Body of pancreas (tissue), 4 donors: ENCODE data around the gene CYP8B1. TPM values are rescaled to one million over a fixed set of nuclear protein-coding genes. Genes with fewer than 3 reads are reported as not detected.

Experiments used
- ATAC-seq: fragments of 150-250 bp; one replicate; pipeline ENCODE4 v1.9.1; 2016
- DNase-seq, 4 donors: peaks; one replicate each; pipeline ENCODE4 v3.0.0-alpha.2; 2019
- H3K27ac ChIP-seq, 4 donors: fragments of 200-600 bp; sonication (generic); 1 replicate in 3 of 4; 2 replicates in 1 of 4; pipeline versions ENCODE4 v1.5.1 to v1.6.1; 2016 to 2019; ENCODE audit warnings: mild to moderate bottlenecking in 1 of 4, mixed read lengths in 1 of 4, moderate library complexity in 1 of 4
- H3K27me3 ChIP-seq, 2 donors: fragments of 200-600 bp; sonication (generic); one replicate each; pipeline ENCODE4 v1.6.0; 2016; ENCODE audit warnings: mild to moderate bottlenecking in 1 of 2
- H3K36me3 ChIP-seq, 2 donors: fragments of 200-600 bp; sonication (generic); replicated peaks in 1 of 2; 2 replicates each; pipeline ENCODE4 v1.5.1; 2016; ENCODE audit warnings: low read depth in 2 of 2; ENCODE audit not compliant: insufficient read depth in 1 of 2
- H3K4me1 ChIP-seq: fragments of 200-600 bp; sonication (generic); one replicate; pipeline ENCODE4 v1.6.0; 2016
- H3K4me3 ChIP-seq, 2 donors: fragments of 200-600 bp; sonication (generic); 1 replicate in 1 of 2; 2 replicates in 1 of 2; pipeline ENCODE4 v1.5.1; 2016 to 2019
- H3K9me3 ChIP-seq, 3 donors: fragments of 200-600 bp; sonication (generic); 1 replicate in 2 of 3; 2 replicates in 1 of 3; pipeline ENCODE4 v1.5.1; 2016
- POLR2A ChIP-seq, 3 donors: fragments of 450-650 bp; IDR thresholded peaks; one replicate each; pipeline ENCODE4 v1.6.1; 2016; ENCODE audit warnings: antibody characterized with exemption in 3 of 3, mild to moderate bottlenecking in 2 of 3
- WGBS, 2 donors: methylation state at CpG; one replicate each; pipeline ENCODE4 v1.1.5; 2017; 5-methylcytosine and 5-hydroxymethylcytosine counted together
- intact Hi-C: fragments of 100-400 bp; cut with DNase I; formaldehyde crosslinking; loops from one replicate; pipeline ENCODE4 v1.15.1; 2023
- total RNA-seq, 2 donors: library from RNA; depleted of rRNA; stranded (reverse); fragments of >200 nt; gene quantifications; one replicate each; pipeline ENCODE4 v1.1.0, GENCODE V29; 2016
- TF ChIP-seq, protein P1 (sequence below), 7 experiments: fragments of 450-650 bp in 4 of 7; fragments of 200-600 bp in 3 of 7; sonication (generic) in 3 of 7; IDR thresholded peaks; one replicate each; pipeline ENCODE4 v1.5.1; 2016 to 2019; ENCODE audit warnings: antibody characterized with exemption in 7 of 7

CYP8B1 gene
- total RNA-seq, 2 donors from 2014 or later = not detected

DNA sequence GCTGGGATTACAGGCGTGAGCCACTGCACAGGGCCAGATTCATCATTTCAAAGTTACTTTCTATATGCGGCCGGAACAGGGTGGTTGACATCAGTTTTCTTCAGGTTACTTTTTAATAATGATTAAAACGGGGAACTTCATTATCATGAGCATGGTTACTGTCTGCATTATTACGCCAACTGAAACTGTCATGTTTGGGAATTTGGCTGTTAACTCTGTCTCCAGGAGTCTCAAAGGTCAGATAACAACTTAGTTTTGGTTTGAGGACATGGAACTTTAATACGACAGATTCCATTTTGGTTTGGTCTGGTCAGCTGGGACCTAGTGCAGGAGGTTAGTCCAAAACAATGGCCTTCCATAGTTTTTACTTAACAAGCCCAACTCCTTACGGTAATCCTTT, 8.5 kb downstream of the CYP8B1 start:
- Histone ChIP-seq H3K4me3 (no peak overlapping the region), H3K4me1 (peaks cover 8% of the 10 kb centered on the region), H3K9me3 (no peaks in the 10 kb centered on the region), H3K27ac (no peak overlapping the region), H3K27me3 (no peaks in the 10 kb centered on the region), H3K36me3 (no peaks in the 10 kb centered on the region)
- TF ChIP-seq POLR2A (IDR thresholded peaks at IDR 0.05) = no peak
- TF ChIP-seq, protein P1, sequence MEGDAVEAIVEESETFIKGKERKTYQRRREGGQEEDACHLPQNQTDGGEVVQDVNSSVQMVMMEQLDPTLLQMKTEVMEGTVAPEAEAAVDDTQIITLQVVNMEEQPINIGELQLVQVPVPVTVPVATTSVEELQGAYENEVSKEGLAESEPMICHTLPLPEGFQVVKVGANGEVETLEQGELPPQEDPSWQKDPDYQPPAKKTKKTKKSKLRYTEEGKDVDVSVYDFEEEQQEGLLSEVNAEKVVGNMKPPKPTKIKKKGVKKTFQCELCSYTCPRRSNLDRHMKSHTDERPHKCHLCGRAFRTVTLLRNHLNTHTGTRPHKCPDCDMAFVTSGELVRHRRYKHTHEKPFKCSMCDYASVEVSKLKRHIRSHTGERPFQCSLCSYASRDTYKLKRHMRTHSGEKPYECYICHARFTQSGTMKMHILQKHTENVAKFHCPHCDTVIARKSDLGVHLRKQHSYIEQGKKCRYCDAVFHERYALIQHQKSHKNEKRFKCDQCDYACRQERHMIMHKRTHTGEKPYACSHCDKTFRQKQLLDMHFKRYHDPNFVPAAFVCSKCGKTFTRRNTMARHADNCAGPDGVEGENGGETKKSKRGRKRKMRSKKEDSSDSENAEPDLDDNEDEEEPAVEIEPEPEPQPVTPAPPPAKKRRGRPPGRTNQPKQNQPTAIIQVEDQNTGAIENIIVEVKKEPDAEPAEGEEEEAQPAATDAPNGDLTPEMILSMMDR (IDR thresholded peaks at IDR 0.05) = no peak
- DNase-seq (no peak), ATAC-seq (no peak)
- WGBS, 2 donors = 81 to 89% methylated on average over 7 of the region's 7 CpGs
- intact Hi-C loops = no loop called here

DNA sequence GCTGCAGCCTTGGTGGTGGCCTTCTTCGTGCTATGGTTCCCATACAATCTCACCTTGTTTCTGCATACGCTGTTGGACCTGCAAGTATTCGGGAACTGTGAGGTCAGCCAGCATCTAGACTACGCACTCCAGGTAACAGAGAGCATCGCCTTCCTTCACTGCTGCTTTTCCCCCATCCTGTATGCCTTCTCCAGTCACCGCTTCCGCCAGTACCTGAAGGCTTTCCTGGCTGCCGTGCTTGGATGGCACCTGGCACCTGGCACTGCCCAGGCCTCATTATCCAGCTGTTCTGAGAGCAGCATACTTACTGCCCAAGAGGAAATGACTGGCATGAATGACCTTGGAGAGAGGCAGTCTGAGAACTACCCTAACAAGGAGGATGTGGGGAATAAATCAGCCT, 10.4 kb downstream of the CYP8B1 start:
- no peaks in the 10 kb centered on the region for H3K36me3 ChIP-seq
- H3K9me3 ChIP-seq = no peaks in the 10 kb centered on the region
- H3K27me3 ChIP-seq = no peaks in the 10 kb centered on the region
- H3K4me1 ChIP-seq = no peaks in the 10 kb centered on the region
- no peak overlapping the region for H3K27ac ChIP-seq
- 91 to 94% methylated on average over 8 of the region's 8 CpGs for WGBS, 2 donors
- no peak overlapping the region for H3K4me3 ChIP-seq
- TF ChIP-seq, protein P1 (IDR thresholded peaks at IDR 0.05) = no peak
- TF ChIP-seq POLR2A (IDR thresholded peaks at IDR 0.05) = no peak
- no peak for ATAC-seq
- intact Hi-C loops = no loop called here
- no peak for DNase-seq

DNA sequence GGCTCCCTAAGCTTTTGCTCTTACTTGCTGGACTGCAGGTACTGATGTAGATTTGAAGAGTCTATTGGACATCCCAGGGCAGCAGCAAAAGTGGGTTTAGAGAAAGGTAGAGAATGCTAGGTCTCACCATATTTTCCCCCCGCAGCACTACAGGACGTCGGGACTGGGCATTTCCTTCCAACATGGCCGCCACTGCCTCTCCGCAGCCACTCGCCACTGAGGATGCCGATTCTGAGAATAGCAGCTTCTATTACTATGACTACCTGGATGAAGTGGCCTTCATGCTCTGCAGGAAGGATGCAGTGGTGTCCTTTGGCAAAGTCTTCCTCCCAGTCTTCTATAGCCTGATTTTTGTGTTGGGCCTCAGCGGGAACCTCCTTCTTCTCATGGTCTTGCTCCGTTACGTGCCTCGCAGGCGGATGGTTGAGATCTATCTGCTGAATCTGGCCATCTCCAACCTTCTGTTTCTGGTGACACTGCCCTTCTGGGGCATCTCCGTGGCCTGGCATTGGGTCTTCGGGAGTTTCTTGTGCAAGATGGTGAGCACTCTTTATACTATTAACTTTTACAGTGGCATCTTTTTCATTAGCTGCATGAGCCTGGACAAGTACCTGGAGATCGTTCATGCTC, 11.2 kb downstream of the CYP8B1 start:
- WGBS, 2 donors = 88 to 94% methylated on average over 15 of the region's 15 CpGs

DNA sequence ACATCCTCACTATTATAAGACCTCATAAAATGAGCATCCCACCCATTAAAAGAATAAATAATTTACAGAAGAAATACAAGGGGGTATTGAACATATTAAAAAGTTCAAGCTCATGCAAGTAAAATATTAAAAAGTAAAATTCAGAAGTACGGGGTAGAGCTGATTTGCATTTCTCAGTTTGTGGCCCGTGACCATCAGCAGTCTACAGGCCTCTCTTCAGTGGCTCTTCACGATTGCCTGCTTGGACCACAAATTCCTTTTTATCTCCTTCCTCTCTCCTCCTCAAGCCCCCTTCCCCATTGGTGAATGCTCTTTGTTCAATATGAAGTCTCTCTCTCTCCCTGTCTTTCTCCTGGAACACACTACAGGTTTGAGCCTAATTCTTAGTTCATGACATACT, 19.1 kb downstream of the CYP8B1 start:
- WGBS, 2 donors = 95 to 96% methylated on average over 3 of the region's 3 CpGs
- ATAC-seq = no peak

More for the DNA sequence above, 11.2 kb downstream of the CYP8B1 start:
- ATAC-seq = no peak
- intact Hi-C loops = no loop called here
- no peak for TF ChIP-seq POLR2A (IDR thresholded peaks at IDR 0.05)
- TF ChIP-seq, protein P1 (IDR thresholded peaks at IDR 0.05) = no peak
- Histone ChIP-seq H3K36me3 (no peaks in the 10 kb centered on the region), H3K4me1 (no peaks in the 10 kb centered on the region), H3K27me3 (no peaks in the 10 kb centered on the region), H3K4me3 (no peak overlapping the region), H3K9me3 (no peaks in the 10 kb centered on the region), H3K27ac (no peak overlapping the region)
- no peak for DNase-seq

More for the DNA sequence above, 19.1 kb downstream of the CYP8B1 start:
- intact Hi-C loops = no loop called here
- no peaks in the 10 kb centered on the region for H3K27me3 ChIP-seq
- H3K27ac ChIP-seq = no peak overlapping the region
- H3K4me1 ChIP-seq = peaks cover 9% of the 10 kb centered on the region
- H3K9me3 ChIP-seq = no peaks in the 10 kb centered on the region
- DNase-seq = no peak
- TF ChIP-seq, protein P1 (IDR thresholded peaks at IDR 0.05) = no peak
- no peak for TF ChIP-seq POLR2A (IDR thresholded peaks at IDR 0.05)
- H3K4me3 ChIP-seq = no peak overlapping the region
- no peaks in the 10 kb centered on the region for H3K36me3 ChIP-seq
